ENCODE results near the gene C6orf58. TPM values are rescaled to one million over a fixed set of nuclear protein-coding genes. Genes with fewer than 3 reads are reported as not detected.

C6orf58 gene
- total RNA-seq, 1 experiment from 2014 or later, result not detected

DNA sequence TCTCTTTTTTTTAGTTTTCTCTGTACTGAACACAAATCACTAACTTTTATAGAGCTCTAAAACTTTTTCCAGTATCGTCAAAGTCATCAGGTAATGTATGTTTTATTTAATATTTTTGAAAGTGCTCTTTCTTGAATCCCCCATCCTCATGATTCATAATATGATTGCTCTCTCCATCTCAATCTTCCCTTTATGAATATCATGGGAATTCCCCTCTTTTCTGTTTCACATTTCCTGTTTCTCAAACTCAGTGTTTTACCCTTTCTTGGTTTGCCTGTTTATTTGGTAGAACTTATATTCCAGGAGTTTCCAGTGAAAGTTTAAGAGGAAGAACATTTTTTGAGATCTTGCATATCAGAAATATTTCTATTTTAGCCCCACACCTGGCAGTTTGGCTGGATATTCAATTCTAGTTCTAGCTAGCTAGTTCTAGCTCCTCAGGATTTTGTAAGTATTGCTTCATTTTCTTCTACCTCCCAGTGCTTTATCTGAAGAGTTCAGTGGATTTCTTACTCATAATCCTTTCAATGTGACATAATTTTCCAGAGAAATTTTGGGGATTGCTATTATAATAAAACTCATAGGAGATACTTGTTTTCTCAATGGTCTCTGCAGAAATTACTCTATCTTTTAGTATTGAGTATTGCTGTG is 6.1 kb upstream of the C6orf58 start:
- no TSS peak for BruUV-seq (replicated peaks)
- no peaks in the 10 kb centered on the region for H3K36me3 ChIP-seq (ENCODE audit: control insufficient read depth, insufficient read depth, low read length)
- no peak overlapping the region for H3K27ac ChIP-seq (ENCODE audit: low read length)
- H3K4me1 ChIP-seq (ENCODE audit: control insufficient read depth, insufficient read depth, low read length), result no peaks in the 10 kb centered on the region
- POLR2A ChIA-PET, result no interaction called here
- no peaks in the 10 kb centered on the region for H3K9me3 ChIP-seq (ENCODE audit: control insufficient read depth, insufficient read depth, low read depth, low read length)
- DNase-seq (ENCODE audit: low read depth, low spot score) (no peak), ATAC-seq (no peak)
- in situ Hi-C loops (cut with HindIII; ENCODE audit: low pct_unique_long_range_greater_than_20kb, low sequenced_read_pairs) (no loop called here), intact Hi-C loops (cut with micrococcal nuclease; ENCODE audit: unreplicated experiment) (no loop called here)
- H3K27me3 ChIP-seq (ENCODE audit: control insufficient read depth, insufficient read depth, low read length), result no peaks in the 10 kb centered on the region; the same call in 1 of the 2 replicates
- H3K4me3 ChIP-seq (ENCODE audit: low read depth in 2 of 2, low read length in 2 of 2), result no peak overlapping the region
- TF ChIP-seq TCF7L2 (IDR thresholded peaks at IDR 0.05; ENCODE audit: low read depth, low read length), result no peak
- no peak for TF ChIP-seq REST (IDR thresholded peaks at IDR 0.05; ENCODE audit: insufficient read depth in 1 of 2, low read depth in 2 of 2, low read length in 1 of 2)
- no peak for TF ChIP-seq POLR2AphosphoS5 (IDR thresholded peaks at IDR 0.05; ENCODE audit: low read depth, low read length)
- TF ChIP-seq, protein P1, sequence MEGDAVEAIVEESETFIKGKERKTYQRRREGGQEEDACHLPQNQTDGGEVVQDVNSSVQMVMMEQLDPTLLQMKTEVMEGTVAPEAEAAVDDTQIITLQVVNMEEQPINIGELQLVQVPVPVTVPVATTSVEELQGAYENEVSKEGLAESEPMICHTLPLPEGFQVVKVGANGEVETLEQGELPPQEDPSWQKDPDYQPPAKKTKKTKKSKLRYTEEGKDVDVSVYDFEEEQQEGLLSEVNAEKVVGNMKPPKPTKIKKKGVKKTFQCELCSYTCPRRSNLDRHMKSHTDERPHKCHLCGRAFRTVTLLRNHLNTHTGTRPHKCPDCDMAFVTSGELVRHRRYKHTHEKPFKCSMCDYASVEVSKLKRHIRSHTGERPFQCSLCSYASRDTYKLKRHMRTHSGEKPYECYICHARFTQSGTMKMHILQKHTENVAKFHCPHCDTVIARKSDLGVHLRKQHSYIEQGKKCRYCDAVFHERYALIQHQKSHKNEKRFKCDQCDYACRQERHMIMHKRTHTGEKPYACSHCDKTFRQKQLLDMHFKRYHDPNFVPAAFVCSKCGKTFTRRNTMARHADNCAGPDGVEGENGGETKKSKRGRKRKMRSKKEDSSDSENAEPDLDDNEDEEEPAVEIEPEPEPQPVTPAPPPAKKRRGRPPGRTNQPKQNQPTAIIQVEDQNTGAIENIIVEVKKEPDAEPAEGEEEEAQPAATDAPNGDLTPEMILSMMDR (IDR thresholded peaks at IDR 0.05), result no peak
- no peak for TF ChIP-seq SIN3A (IDR thresholded peaks at IDR 0.05; ENCODE audit: borderline replicate concordance, insufficient read depth, low read depth, low read length)
- CTCF ChIA-PET, result no interaction called here

GRCh38 chr6:127578900-127579299 is 1.9 kb downstream of the C6orf58 start:
- Histone ChIP-seq H3K27me3 (ENCODE audit: control insufficient read depth, insufficient read depth, low read length) (peaks cover 5% of the 10 kb centered on the region; the same call in 1 of the 2 replicates), H3K27ac (ENCODE audit: low read length) (no peak overlapping the region), H3K4me1 (ENCODE audit: control insufficient read depth, insufficient read depth, low read length) (no peaks in the 10 kb centered on the region), H3K9me3 (ENCODE audit: control insufficient read depth, insufficient read depth, low read depth, low read length) (no peaks in the 10 kb centered on the region), H3K36me3 (ENCODE audit: control insufficient read depth, insufficient read depth, low read length) (no peaks in the 10 kb centered on the region), H3K4me3 (ENCODE audit: low read depth in 2 of 2, low read length in 2 of 2) (no peak overlapping the region)
- in situ Hi-C loops (cut with HindIII; ENCODE audit: low pct_unique_long_range_greater_than_20kb, low sequenced_read_pairs), result no loop called here
- CTCF ChIA-PET, result no interaction called here
- ATAC-seq (no peak), DNase-seq (ENCODE audit: low read depth, low spot score) (no peak)
- no TSS peak for BruUV-seq (replicated peaks)
- POLR2A ChIA-PET, result no interaction called here
- intact Hi-C loops (cut with micrococcal nuclease; ENCODE audit: unreplicated experiment), result no loop called here
- no peak for TF ChIP-seq TCF7L2 (IDR thresholded peaks at IDR 0.05; ENCODE audit: low read depth, low read length)
- no peak for TF ChIP-seq REST (IDR thresholded peaks at IDR 0.05; ENCODE audit: insufficient read depth in 1 of 2, low read depth in 2 of 2, low read length in 1 of 2)
- TF ChIP-seq, protein P1 (IDR thresholded peaks at IDR 0.05), result no peak
- TF ChIP-seq SIN3A (IDR thresholded peaks at IDR 0.05; ENCODE audit: borderline replicate concordance, insufficient read depth, low read depth, low read length), result no peak
- TF ChIP-seq POLR2AphosphoS5 (IDR thresholded peaks at IDR 0.05; ENCODE audit: low read depth, low read length), result no peak
